Gastroesophageal sphincter (tissue), 3 donors: ENCODE data around the gene PITX1.

Experiments used
- CTCF ChIP-seq, 4 experiments: fragments of 200-600 bp in 2 of 4; fragments of 450-650 bp in 2 of 4; sonication (generic) in 1 of 4; IDR thresholded peaks; one replicate each; pipeline ENCODE4 v1.5.1; 2017 to 2019; ENCODE audit warnings: antibody characterized with exemption in 4 of 4, mild to moderate bottlenecking in 2 of 4, moderate library complexity in 2 of 4
- EP300 ChIP-seq: sonication (generic); formaldehyde crosslinking; IDR thresholded peaks from one replicate; pipeline ENCODE4 v1.6.1; 2017; ENCODE audit warnings: antibody characterized with exemption, mild to moderate bottlenecking
- POLR2A ChIP-seq, 2 donors: fragments of 450-650 bp; IDR thresholded peaks; one replicate each; pipeline ENCODE4 v1.6.1; 2017; ENCODE audit warnings: antibody characterized with exemption in 2 of 2, mild to moderate bottlenecking in 2 of 2, moderate library complexity in 1 of 2

GRCh38 chr5:135048930-135049329 is 14.9 kb upstream of the PITX1 start:
- TF ChIP-seq EP300 (no peak), CTCF (IDR thresholded peaks at IDR 0.05) (no peak), POLR2A (IDR thresholded peaks at IDR 0.05) (no peak)
